CD1c-positive myeloid dendritic cell (primary cell): ENCODE data around the gene PIK3R2.
"Not testable (repeated sequence)": the region's sequence is repeated elsewhere in the genome, so short reads cannot be mapped to it uniquely, and the experiment has no call there.

Experiments used
- DNase-seq: peaks from one replicate; pipeline ENCODE4 v3.0.0-alpha.2; 2016; ENCODE audit errors: extremely low spot score

PIK3R2 gene

GRCh38 chr19:18155095-18156087 is 2.4 kb downstream of the PIK3R2 start:
- DNase-seq: no peak

DNA sequence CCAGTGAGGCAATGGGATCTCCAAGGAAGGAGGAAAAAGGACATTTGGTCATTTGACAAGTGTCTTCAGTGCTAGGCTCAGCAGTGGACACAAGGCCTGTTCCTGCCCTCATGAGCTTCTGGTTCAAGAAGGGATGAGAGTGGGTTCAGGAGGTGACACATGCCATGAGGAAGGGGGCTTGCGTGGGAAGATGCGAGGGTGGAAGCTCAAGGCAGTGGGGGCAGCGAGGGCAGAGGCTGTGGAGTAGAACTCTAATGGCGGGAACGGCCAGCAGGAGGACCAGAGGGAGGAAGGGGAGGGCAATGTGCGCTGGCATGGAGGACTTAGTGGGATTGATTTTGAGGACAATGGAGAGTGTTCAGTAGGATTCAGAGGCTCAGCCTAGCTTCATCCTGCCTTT is 3.3 kb downstream of the PIK3R2 start:
- DNase-seq: no peak

GRCh38 chr19:18156841-18157464 is 4.0 kb downstream of the PIK3R2 start:
- no peak for DNase-seq

DNA sequence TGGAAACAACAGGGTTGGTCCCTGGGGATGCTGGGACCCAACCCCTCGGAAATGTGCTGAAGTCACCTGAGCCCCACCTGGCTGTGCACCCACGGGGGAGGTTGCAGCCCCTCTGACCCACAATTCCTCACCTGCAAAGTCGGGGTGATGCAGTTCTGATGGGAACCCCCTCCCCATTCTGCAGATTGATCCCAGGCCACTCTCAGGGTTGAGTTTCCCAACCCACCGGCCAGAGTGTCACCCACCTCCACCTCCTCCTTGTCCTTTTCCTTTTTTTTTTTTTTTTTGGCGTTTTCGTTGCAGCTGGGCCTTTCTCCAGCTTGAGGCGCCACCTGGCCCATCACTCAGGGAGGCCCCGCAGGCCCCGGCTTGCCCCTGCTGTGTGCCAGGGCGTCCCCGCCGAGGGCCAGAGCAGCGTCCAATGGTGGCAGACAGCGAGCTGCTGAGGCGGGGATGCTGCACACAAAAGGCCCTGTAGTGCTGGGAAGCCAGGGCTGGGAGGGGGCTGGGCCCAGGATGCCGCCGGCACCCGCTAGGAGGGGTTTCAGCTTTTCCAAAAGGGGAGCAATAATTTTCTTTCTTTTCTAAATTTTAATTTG is 4.6 kb downstream of the PIK3R2 start:
- no peak for DNase-seq

GRCh38 chr19:18158467-18158866 is 5.5 kb downstream of the PIK3R2 start:
- DNase-seq: no peak

DNA sequence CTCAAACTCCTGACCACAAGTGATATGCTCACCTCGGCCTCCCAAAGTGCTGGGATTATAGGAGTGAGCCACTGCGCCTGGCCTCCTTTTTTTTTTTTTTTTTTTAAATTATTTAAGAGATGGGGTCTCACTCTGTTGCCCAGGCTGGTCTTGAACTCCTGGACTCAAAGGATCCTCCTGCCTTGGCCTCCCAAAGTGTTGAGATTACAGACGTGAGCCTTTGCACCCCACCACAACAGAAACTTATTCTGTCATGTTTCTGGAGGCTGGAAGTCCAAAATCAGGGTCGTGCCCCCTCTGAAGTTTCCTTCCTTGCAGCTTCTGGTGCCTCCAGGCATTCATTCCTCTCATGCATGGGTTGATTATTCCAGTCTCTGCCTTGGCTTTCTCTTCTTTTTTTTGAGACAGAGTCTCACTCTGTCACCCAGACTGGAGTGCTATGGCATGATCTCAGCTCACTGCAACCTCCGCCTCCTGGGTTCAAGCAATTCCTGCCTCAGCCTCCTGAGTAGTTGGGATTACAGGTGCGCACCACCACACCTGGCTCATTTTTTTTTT is 6.2 kb downstream of the PIK3R2 start:
- not testable (repeated sequence) for DNase-seq

- no peak for DNase-seq
Measured at GRCh38 chr19:18159810-18160209, 6.8 kb downstream of the PIK3R2 start.

GRCh38 chr19:18160493-18160970 is 7.6 kb downstream of the PIK3R2 start:
- DNase-seq: no peak

GRCh38 chr19:18160971-18161635 is 8.1 kb downstream of the PIK3R2 start:
- peak; percentile 90 for DNase-seq

DNA sequence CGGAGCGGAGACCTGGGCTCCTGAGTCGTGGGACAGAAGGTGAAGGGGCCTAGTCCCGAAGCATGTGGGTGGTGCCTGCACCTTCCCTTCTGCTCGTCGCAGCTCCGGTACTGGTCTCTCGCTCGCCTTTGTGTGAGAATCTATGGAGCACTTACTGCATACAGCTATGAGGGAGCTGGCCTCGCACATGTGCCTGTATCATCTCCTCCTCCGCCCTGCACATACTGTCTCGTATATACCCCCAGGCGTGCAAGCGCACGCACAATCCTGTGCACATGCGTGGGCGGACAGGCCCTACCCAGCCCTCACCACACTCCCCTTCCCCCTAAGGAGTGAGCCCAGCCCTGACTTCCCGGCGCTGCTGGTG is 8.7 kb downstream of the PIK3R2 start:
- DNase-seq: no peak

DNA sequence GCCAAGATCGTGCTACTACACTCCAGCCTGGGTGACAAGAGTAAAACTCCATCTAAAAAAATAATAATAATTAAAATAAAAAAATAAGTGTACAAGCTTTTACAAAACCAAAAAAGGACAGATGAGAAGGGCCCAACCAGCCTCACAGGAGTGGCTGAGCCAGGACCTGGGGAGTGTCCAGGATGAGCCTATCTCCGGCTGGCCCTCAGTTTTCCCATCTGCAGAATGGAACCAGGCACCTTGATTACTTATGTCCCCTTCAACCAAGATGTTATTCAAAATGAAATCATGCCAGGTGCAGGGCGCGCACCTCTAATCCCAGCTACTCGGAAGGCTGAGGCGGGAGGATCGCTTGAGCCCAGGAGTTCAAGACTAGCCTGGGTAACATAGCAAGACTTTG is 11.1 kb downstream of the PIK3R2 start:
- DNase-seq: no peak

DNA sequence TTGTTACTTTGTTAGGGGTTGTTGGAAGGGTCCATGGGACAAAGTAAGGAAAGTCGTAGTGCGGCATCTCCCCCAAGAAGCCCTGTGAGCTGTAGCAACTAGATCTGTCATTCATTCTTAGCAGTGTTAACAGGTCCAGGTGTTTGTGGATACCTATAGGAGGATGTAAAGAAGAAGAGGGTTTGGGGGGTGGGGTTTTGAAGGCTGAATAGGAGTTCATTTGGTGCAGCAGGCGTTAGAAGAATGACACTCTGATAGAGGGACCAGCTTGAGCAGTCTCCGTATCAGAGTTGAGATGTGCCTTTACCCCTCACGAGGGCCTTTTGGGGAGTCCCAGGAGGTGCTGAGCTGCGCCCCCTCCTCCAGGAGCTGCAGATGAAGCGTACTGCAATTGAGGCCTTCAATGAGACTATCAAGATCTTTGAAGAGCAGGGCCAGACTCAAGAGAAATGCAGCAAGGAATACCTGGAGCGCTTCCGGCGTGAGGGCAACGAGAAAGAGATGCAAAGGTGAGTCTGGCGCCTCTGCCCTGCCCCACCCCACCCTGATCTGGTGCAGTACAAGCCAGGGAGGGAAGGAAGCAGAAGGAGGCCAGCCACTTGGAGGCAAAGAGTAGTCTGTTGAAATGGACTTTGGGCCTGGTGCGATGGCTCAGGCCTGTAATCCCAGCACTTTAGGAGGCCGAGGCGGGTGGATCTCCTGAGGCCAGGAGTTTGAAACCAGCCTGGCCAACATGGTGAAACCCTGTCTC is 13.0 kb downstream of the PIK3R2 start:
- no peak for DNase-seq

- DNase-seq: no peak
Measured at GRCh38 chr19:18167011-18167410, 14.0 kb downstream of the PIK3R2 start.

GRCh38 chr19:18167975-18168645 is 15.1 kb downstream of the PIK3R2 start:
- DNase-seq: peak; percentile 67

- DNase-seq: peak; percentile 19
Measured at GRCh38 chr19:18168673-18169381, 15.9 kb downstream of the PIK3R2 start.

DNA sequence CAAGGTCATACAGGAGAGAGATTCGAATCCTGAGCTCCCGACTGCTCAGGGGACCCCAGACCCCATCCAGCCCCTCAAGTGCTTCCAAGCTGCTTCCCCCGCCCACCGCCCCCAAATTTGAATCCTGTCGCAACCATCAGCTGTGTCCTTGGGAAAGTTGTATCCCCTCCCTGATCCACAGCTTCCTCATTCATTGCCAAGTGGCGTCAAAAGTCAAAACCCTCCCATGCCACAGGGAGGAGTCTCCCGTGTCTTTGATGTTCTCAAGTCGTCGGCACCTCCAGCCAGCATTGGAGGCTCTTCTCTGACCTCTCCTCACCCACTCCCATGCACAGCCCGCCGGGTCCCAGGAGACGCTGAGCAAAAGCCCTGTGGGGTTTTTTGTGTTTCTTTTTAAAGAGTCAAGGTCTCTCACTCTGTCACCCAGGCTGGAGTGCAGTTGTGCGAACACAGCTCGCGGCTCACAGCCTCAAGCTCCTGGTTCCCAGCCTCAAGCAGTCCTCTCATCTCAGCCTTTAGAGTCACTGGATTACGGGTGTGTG is 17.8 kb downstream of the PIK3R2 start:
- peak; percentile 90 for DNase-seq

DNA sequence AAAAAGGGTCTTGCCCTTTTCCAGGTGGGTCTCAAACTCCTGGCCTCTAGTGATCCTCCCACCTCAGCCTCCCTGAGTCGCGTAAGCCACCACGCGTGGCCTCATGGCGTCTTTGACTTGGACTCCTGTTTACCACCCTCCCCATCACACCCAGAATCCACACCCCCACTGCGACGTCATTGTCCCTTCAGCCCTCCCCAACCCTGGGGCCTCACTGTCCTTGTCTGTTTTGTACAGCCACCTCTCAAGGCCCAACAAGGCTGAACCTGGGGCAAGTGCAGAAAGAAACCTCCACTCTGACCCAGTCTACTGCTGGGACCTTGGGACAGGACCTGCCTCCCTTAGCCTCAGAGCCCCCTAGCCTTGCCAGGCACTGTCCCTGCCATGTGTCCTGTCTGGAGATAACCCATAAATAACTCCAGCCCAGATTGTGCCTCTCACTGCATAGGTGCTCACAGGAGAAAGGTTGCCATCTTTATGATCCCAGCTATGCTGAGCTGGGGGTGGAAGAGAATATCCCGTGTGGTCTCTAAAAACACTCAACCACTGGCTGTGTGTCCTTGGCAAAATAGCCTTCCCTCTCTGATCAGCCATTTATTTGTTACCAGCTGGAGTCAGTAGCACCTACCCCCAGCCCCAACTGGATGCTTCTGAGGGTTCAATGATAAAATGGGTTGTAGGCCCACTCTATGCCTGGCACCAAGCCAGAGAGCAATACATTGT is 18.8 kb downstream of the PIK3R2 start:
- peak; percentile 31 for DNase-seq

GRCh38 chr19:18172331-18173053 is 19.5 kb downstream of the PIK3R2 start:
- no peak for DNase-seq
